Measurements from ENCODE around the gene PDF. TPM values are rescaled to one million over a fixed set of nuclear protein-coding genes. Genes with fewer than 3 reads are reported as not detected.
A peak's percentile ranks its signal among the peaks of the same experiment; 100 is the strongest.

PDF gene
- total and polyA plus RNA-seq, 2 of the 13 experiments (the other 11 are each of a cell fraction or from before 2014, with no cell fraction given): 12.4 to 48.8 TPM

DNA sequence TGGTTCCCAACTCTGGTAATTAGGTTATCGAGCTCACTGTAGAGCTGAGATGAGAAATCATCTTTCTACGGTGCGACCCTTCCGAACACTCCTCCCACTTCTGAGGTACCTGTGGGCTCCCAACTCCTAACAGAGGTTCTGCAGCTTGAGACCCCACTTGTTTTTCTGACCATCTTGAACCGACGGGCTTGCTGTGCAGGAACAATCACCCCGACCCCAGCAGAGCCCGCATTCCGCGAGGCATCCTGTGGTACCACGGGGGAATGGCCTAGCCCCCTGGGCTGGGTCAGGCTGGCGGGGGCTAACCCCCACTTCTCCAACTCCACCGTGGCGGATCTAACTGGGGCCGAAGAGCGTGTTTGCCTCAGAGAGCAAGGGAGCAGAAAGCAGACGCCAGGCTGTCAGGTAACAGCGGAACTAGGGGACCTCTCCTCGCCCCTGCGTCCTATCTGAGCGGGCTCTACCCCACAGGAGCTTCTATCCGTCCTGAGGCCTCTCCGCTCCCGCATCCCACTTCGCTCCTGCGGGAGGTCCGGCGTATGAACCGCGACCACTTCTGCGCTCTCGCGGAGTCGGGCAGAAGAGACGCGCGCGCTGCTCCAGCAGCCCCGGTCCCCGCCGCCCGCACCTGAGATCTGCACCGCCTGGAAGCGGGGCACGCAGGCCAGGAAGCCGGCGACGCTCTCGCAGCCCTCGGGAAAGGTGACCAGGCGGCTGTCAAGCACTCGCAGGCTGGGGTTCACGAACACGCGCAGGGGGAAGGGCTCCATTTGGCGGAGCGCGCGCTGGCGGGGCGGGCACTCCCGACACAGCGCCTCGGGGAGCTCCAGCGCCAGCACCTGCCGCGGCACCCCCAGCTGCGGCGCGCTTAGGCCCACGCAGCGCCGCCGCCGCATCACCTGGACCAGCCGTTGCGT, 761 bp downstream of the PDF start (continued):
- TF ChIP-seq, protein P1, sequence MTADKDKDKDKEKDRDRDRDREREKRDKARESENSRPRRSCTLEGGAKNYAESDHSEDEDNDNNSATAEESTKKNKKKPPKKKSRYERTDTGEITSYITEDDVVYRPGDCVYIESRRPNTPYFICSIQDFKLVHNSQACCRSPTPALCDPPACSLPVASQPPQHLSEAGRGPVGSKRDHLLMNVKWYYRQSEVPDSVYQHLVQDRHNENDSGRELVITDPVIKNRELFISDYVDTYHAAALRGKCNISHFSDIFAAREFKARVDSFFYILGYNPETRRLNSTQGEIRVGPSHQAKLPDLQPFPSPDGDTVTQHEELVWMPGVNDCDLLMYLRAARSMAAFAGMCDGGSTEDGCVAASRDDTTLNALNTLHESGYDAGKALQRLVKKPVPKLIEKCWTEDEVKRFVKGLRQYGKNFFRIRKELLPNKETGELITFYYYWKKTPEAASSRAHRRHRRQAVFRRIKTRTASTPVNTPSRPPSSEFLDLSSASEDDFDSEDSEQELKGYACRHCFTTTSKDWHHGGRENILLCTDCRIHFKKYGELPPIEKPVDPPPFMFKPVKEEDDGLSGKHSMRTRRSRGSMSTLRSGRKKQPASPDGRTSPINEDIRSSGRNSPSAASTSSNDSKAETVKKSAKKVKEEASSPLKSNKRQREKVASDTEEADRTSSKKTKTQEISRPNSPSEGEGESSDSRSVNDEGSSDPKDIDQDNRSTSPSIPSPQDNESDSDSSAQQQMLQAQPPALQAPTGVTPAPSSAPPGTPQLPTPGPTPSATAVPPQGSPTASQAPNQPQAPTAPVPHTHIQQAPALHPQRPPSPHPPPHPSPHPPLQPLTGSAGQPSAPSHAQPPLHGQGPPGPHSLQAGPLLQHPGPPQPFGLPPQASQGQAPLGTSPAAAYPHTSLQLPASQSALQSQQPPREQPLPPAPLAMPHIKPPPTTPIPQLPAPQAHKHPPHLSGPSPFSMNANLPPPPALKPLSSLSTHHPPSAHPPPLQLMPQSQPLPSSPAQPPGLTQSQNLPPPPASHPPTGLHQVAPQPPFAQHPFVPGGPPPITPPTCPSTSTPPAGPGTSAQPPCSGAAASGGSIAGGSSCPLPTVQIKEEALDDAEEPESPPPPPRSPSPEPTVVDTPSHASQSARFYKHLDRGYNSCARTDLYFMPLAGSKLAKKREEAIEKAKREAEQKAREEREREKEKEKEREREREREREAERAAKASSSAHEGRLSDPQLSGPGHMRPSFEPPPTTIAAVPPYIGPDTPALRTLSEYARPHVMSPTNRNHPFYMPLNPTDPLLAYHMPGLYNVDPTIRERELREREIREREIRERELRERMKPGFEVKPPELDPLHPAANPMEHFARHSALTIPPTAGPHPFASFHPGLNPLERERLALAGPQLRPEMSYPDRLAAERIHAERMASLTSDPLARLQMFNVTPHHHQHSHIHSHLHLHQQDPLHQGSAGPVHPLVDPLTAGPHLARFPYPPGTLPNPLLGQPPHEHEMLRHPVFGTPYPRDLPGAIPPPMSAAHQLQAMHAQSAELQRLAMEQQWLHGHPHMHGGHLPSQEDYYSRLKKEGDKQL (CRISPR knock-in tag; IDR thresholded peaks at IDR 0.05; ENCODE audit: low read depth): no peak
- 0 out of 2 replicates have a peak, but pooled peaks have one; percentile 36 for TF ChIP-seq GPN1 (CRISPR knock-in tag; IDR thresholded peaks at IDR 0.05; ENCODE audit: borderline replicate concordance)
- TF ChIP-seq U2AF2 (IDR thresholded peaks at IDR 0.05; ENCODE audit: low read depth, low read length): no peak
- TF ChIP-seq ZNF446 (CRISPR knock-in tag; IDR thresholded peaks at IDR 0.05): no peak
- TF ChIP-seq ZKSCAN1 (IDR thresholded peaks at IDR 0.05; ENCODE audit: low read length): no peak
- no peak for TF ChIP-seq HNRNPL (IDR thresholded peaks at IDR 0.05; ENCODE audit: low read depth, low read length)
- TF ChIP-seq, protein P2, sequence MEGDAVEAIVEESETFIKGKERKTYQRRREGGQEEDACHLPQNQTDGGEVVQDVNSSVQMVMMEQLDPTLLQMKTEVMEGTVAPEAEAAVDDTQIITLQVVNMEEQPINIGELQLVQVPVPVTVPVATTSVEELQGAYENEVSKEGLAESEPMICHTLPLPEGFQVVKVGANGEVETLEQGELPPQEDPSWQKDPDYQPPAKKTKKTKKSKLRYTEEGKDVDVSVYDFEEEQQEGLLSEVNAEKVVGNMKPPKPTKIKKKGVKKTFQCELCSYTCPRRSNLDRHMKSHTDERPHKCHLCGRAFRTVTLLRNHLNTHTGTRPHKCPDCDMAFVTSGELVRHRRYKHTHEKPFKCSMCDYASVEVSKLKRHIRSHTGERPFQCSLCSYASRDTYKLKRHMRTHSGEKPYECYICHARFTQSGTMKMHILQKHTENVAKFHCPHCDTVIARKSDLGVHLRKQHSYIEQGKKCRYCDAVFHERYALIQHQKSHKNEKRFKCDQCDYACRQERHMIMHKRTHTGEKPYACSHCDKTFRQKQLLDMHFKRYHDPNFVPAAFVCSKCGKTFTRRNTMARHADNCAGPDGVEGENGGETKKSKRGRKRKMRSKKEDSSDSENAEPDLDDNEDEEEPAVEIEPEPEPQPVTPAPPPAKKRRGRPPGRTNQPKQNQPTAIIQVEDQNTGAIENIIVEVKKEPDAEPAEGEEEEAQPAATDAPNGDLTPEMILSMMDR (CRISPR knock-in tag; IDR thresholded peaks at IDR 0.05): no peak
- TF ChIP-seq, protein P3, sequence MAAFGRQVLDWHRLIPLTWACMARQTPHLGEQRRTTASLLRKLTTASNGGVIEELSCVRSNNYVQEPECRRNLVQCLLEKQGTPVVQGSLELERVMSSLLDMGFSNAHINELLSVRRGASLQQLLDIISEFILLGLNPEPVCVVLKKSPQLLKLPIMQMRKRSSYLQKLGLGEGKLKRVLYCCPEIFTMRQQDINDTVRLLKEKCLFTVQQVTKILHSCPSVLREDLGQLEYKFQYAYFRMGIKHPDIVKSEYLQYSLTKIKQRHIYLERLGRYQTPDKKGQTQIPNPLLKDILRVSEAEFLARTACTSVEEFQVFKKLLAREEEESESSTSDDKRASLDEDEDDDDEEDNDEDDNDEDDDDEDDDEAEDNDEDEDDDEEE (CRISPR knock-in tag; IDR thresholded peaks at IDR 0.05): peak; percentile 16; the same call in 1 of the 2 replicates
- peak; percentile 27; the same call in 1 of the 2 replicates for TF ChIP-seq ARHGAP35 (CRISPR knock-in tag; IDR thresholded peaks at IDR 0.05; ENCODE audit: borderline replicate concordance)
- TF ChIP-seq, protein P4, sequence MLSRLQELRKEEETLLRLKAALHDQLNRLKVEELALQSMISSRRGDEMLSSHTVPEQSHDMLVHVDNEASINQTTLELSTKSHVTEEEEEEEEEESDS (CRISPR knock-in tag; IDR thresholded peaks at IDR 0.05; ENCODE audit: borderline replicate concordance): no peak
- TF ChIP-seq ZNF136 (CRISPR knock-in tag; IDR thresholded peaks at IDR 0.05; ENCODE audit: low read depth): no peak
- TF ChIP-seq, protein P5, sequence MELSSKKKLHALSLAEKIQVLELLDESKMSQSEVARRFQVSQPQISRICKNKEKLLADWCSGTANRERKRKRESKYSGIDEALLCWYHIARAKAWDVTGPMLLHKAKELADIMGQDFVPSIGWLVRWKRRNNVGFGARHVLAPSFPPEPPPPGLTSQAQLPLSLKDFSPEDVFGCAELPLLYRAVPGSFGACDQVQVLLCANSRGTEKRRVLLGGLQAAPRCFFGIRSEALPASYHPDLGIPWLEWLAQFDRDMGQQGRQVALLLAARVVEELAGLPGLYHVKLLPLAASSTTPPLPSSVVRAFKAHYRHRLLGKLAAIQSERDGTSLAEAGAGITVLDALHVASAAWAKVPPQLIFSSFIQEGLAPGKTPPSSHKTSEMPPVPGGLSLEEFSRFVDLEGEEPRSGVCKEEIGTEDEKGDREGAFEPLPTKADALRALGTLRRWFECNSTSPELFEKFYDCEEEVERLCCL (CRISPR knock-in tag; IDR thresholded peaks at IDR 0.05; ENCODE audit: borderline replicate concordance): peak; percentile 87; the same call in 1 of the 2 replicates
- peak; percentile 47; the same call in 1 of the 2 replicates for TF ChIP-seq TBX2 (CRISPR knock-in tag; IDR thresholded peaks at IDR 0.05; ENCODE audit: borderline replicate concordance)
- TF ChIP-seq ZKSCAN5 (CRISPR knock-in tag; IDR thresholded peaks at IDR 0.05): 0 out of 2 replicates have a peak, but pooled peaks have one; percentile 22
